Midbrain (tissue), 1 donor: ENCODE data around the gene FAM120A.
A peak's percentile ranks its signal among the peaks of the same experiment; 100 is the strongest.

Experiments used
- DNase-seq: peaks from one replicate; lab custom pipeline; 2025; lab: John Stamatoyannopoulos, UW

FAM120A gene

DNA sequence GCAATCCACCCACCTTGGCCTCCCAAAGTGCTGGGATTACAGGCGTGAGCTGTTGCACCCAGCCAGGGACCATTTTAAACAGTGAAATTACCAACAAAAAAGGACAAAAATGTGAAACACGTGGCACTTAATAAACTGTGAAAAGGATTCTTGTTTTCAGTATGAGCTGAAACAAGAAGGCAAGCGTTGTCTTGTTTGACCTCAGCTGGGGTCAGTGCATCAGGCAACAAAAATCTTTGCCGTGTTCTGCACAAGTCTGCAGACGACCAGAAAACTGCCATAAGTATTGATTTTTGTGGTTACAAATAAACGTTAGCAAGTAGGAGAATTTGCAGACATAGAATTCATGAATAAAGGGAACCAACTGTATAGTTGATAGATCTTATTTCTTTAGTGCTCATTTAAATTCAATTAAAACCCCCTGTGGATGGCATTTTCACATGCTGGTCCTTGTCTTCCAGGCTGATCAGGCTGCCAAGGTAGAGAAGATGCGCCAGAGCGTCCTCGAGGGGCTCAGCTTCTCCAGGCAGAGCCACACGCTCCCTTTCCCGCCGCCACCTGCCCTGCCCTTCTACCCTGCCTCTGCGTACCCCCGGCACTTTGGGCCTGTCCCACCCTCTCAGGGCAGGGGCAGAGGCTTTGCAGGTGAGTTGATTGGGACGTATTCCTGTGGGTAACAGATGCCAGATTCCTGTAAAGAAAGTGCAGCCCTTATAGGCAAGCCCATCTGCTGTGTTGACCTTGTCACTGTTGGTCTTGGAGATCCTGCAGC lies 106.1 kb downstream of the FAM120A start:
- DNase-seq = no peak

DNA sequence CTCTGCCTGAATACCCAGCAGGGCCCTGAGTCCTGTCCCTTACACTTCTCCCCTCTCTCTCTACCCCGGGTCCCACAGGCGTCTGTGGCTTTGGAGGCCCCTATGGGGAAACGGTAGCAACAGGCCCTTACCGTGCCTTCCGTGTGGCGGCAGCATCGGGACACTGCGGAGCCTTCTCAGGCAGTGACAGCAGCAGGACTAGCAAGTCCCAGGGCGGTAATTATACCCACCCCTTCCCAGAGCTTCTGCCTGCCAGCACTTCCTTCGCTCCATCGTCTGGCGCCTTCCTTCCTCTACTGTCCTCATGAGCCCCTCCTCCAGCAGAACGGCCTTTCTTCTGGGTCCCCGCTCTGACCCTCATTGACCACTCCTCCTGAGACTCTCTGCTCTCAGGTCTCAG lies 107.0 kb downstream of the FAM120A start:
- DNase-seq = no peak

DNA sequence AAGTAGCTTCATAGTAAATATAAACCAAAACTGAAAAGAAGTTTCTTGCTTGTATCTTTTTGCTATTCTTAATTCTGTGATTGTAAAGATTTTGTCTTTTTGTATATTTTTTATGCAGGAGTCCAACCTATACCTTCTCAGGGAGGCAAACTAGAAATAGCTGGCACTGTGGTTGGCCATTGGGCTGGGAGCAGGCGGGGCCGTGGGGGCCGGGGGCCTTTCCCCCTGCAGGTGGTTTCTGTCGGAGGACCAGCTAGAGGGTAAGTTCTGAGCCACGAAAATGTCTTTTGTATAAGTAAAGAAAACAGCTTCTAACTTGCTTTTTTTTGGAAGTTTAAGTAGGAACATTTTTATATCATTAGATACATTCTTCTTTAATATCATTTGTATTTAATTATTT lies 109.5 kb downstream of the FAM120A start:
- no peak for DNase-seq

- no peak for DNase-seq
These were observed 110.7 kb downstream of the FAM120A start for GRCh38 chr9:93562157-93562556.

GRCh38 chr9:93565089-93565488 lies 113.6 kb downstream of the FAM120A start:
- DNase-seq = no peak

- DNase-seq = peak; percentile 98
These were observed 115.2 kb downstream of the FAM120A start for GRCh38 chr9:93566408-93567270.

GRCh38 chr9:93567271-93567959 lies 115.9 kb downstream of the FAM120A start:
- no peak for DNase-seq

DNA sequence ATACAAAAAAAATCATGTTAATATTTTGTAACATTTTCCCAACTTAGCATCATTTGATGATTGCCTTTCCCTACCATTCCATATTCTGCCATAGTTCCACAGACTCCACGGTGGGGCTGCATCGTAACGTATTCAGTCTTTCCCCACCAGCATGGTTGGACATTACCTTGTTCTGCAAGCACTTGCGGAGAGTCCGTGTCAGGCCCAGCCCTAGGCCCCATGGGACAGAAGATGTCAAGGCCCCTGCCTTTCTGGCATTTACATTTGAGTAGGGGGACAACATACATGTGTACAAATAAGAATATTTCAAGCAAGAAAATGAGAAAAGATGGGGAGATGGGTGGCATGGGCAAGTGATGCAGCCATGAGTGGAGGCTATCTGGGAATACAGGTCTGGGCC lies 116.7 kb downstream of the FAM120A start:
- DNase-seq = no peak

DNA sequence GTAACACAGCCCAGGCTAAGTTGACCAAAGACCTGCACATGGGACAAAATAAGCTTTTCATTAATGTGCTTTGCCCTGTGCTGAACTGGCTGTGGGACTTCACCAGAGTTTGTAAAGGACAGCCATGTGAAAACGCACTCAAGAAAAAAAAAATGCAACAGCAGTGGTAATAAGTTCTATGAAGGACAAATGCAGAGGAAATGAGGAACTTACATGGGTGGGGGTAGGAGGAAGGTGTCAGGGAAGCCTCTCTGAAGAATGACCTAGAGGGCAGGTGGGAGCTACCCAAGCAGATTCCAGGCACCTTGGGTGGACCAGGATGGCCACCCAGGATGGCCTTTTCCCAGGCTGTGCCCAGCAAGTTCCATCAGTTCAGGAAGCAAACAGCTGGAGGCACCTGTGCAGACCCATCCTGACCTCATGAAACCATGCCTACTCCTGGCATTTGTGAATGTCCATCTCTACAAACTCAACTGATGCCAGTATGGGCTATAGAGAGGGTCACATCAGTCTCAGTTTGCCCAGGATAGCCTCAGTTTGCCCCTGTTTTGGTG lies 118.2 kb downstream of the FAM120A start:
- no peak for DNase-seq

DNA sequence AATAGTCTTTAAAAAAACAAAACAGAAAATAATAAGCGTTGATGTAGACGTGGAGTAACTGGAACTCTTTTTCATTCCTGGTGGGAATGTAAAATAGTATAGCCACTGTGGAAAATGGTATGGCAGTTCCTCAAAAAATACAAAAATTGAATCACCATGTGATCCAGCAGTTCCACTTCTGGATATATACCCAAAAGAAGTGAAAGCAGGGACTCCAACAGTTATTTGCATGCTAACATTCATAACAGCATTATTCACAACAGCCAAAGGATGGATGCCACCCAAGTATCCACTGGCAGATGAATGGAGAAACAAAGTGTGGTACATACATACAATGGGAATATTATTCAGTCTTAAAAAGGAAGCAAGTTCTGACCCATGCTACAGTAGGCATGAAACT lies 120.7 kb downstream of the FAM120A start:
- no peak for DNase-seq

- DNase-seq = no peak
These were observed 121.4 kb downstream of the FAM120A start for GRCh38 chr9:93572636-93573515.

- no peak for DNase-seq
These were observed 122.0 kb downstream of the FAM120A start for GRCh38 chr9:93573516-93573828.

GRCh38 chr9:93574091-93574899 lies 122.8 kb downstream of the FAM120A start:
- DNase-seq = no peak

DNA sequence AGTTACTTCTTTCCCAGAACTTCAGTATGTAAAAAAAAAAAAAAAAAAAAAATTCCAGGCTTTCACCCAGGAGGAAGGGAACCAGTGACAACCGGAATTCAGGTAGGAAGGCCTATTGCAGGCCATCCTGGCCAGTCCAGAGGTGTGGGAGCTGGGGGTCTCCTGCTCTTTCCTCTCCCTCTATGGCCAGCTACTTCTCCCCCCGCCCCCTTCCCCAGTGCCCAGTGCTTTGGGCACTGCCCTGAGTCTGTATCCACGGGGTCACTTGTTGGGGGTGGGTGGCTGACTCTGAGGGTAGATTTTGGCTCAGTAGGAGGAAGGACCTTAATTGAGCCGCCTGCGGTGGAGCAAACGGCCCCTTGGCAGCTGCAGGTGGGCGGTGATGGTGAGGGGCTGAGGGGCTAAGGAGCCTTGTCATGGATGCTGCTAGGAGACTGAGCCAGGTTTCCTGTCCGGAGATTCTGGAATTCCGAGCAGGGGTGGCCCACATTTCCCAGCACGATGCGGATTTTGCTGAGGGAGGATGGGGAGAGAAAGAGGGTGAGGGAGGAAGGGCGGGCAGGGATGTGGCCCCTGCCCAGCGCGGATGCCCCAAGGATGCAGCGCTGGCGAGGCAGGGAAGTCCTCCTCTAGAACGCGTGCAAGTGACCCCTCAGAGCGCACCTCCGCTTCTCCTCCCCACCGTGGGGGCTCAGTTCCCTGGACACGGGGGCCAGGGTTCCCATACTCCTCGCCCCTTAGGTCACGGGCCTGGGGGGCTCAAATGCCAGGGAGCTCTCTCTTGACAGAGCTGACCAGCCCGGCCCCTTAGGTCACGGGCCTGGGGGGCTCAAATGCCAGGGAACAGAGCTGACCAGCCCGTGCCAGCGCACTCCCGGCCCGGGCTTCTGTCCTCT lies 123.7 kb downstream of the FAM120A start:
- DNase-seq = no peak

DNA sequence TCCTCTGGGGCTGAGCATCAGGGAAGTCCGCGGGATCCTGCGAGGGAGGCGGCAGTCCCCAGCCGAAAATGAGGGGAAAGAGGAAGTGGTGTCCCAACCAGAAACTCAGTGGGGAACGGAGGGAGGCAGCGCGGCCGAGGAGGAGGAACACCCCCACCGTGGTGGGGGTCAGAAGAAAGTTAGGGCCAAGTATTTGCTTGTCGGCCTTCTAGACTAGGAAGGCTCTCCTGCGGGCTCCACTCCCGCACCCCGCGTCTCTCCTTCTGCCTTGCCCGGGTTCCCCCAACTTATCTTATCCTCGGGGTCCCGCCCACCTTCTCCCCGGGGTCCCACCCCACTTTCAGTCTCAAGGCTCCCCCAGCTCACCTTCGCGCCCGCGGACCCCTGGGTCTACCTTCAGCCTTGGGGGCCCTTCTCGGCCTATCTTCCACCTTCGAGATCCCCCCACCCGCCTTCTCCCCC lies 124.3 kb downstream of the FAM120A start:
- peak; percentile 26 for DNase-seq

GRCh38 chr9:93576258-93577077 lies 125.0 kb downstream of the FAM120A start, which contains the start of gene PHF2:
TSS of gene PHF2 (plus strand) at chr9:93576584. CDS start at chr9:93576774, 190 bp downstream.
- DNase-seq = peak; percentile 36

- DNase-seq = no peak
These were observed 125.8 kb downstream of the FAM120A start for GRCh38 chr9:93577078-93577974.
